MM.1S (cell line): ENCODE measurements around the gene GTF2E1.

Source experiments
- DNase-seq: peaks from one replicate; pipeline ENCODE4 v3.0.0-alpha.2; 2015
- H2AFZ ChIP-seq: fragments of 300-600 bp; sonication (generic); 2 replicates; pipeline ENCODE4 v1.6.0; 2016; ENCODE audit warnings: antibody characterized with exemption, low read length
- H3F3A ChIP-seq: fragments of 300-600 bp; sonication (generic); 2 replicates; pipeline ENCODE4 v1.6.1; 2016; ENCODE audit warnings: mild to moderate bottlenecking, antibody characterized with exemption, low read length, moderate library complexity, mixed read lengths; ENCODE audit not compliant: insufficient read depth
- H3K27ac ChIP-seq: fragments of 300-600 bp; sonication (generic); 2 replicates; pipeline ENCODE4 v1.5.1; 2016; ENCODE audit warnings: mild to moderate bottlenecking, low read length
- H3K27me3 ChIP-seq: fragments of 300-600 bp; sonication (generic); replicated peaks from 2 replicates; pipeline ENCODE4 v1.6.0; 2016; ENCODE audit warnings: low read length; ENCODE audit not compliant: insufficient read depth
- H3K36me3 ChIP-seq: fragments of 300-600 bp; sonication (generic); replicated peaks from 2 replicates; pipeline ENCODE4 v1.6.1; 2016; ENCODE audit warnings: mild to moderate bottlenecking, low read length, mixed read lengths; ENCODE audit not compliant: insufficient read depth
- H3K4me1 ChIP-seq: fragments of 300-600 bp; sonication (generic); 2 replicates; pipeline ENCODE4 v1.6.1; 2016; ENCODE audit warnings: low read length, mixed read lengths
- H3K4me2 ChIP-seq: fragments of 300-600 bp; sonication (generic); 2 replicates; pipeline ENCODE4 v1.6.0; 2016; ENCODE audit warnings: low read depth, low read length
- H3K4me3 ChIP-seq: fragments of 300-600 bp; sonication (generic); 2 replicates; pipeline ENCODE4 v1.5.1; 2016; ENCODE audit warnings: low read length, mixed read lengths
- H3K79me2 ChIP-seq: fragments of 300-600 bp; sonication (generic); 2 replicates; pipeline ENCODE4 v1.6.1; 2016; ENCODE audit warnings: mixed run types, low read length, mixed read lengths
- H3K9ac ChIP-seq: fragments of 300-600 bp; sonication (generic); 2 replicates; pipeline ENCODE4 v1.6.1; 2016; ENCODE audit warnings: low read length, mixed read lengths
- H3K9me2 ChIP-seq: fragments of 300-600 bp; sonication (generic); replicated peaks from 2 replicates; pipeline ENCODE4 v1.6.1; 2016; ENCODE audit warnings: mild to moderate bottlenecking, low read length, mixed read lengths; ENCODE audit not compliant: insufficient read depth
- H3K9me3 ChIP-seq: fragments of 300-600 bp; sonication (generic); replicated peaks from 2 replicates; pipeline ENCODE4 v1.6.1; 2016; ENCODE audit warnings: mild to moderate bottlenecking, low read length, mixed read lengths; ENCODE audit not compliant: insufficient read depth
- H4K20me1 ChIP-seq: fragments of 300-600 bp; sonication (generic); 2 replicates; pipeline ENCODE4 v1.6.1; 2016; ENCODE audit warnings: mild to moderate bottlenecking, low read length, moderate library complexity, mixed read lengths; ENCODE audit not compliant: insufficient read depth
- CTCF ChIP-seq: fragments of 300-600 bp; sonication (generic); IDR thresholded peaks from 2 replicates; pipeline ENCODE4 v1.5.1; 2016; ENCODE audit warnings: antibody characterized with exemption, low read length, mixed read lengths
- EZH2 ChIP-seq: fragments of 300-600 bp; sonication (generic); optimal IDR thresholded peaks from 2 replicates; pipeline ENCODE3; 2017; ENCODE audit warnings: low read depth, mild to moderate bottlenecking, antibody characterized with exemption, low read length, mixed read lengths
- EZH2phosphoT487 ChIP-seq: fragments of 300-600 bp; sonication (generic); IDR thresholded peaks from 2 replicates; pipeline ENCODE4 v1.6.1; 2018; ENCODE audit warnings: antibody characterized with exemption, low read length

Gene GTF2E1

GRCh38 chr3:120791010-120791409 lies 48.5 kb downstream of the GTF2E1 start:
- Histone ChIP-seq H3K27ac (no peak overlapping the region), H3K4me1 (peaks cover 16% of the 10 kb centered on the region), H3K9ac (no peak overlapping the region), H3K27me3 (no peaks in the 10 kb centered on the region), H2AFZ (no peak overlapping the region), H3K9me2 (no peaks in the 10 kb centered on the region), H3K79me2 (no peaks in the 10 kb centered on the region), H3K4me3 (no peak overlapping the region), H3K36me3 (no peaks in the 10 kb centered on the region), H3K4me2 (no peak overlapping the region), H3K9me3 (no peaks in the 10 kb centered on the region), H3F3A (0 out of 2 replicates have a peak, but pooled peaks cover 7% of the 10 kb centered on the region), H4K20me1 (no peaks in the 10 kb centered on the region)
- no peak for TF ChIP-seq EZH2
- no peak for TF ChIP-seq EZH2phosphoT487
- TF ChIP-seq CTCF: no peak
- DNase-seq: no peak

GRCh38 chr3:120791913-120792312 lies 49.4 kb downstream of the GTF2E1 start:
- no peak for TF ChIP-seq EZH2phosphoT487
- no peak for TF ChIP-seq CTCF
- TF ChIP-seq EZH2: no peak
- Histone ChIP-seq H4K20me1 (no peaks in the 10 kb centered on the region), H3K4me2 (no peak overlapping the region), H3K27me3 (no peaks in the 10 kb centered on the region), H3K4me1 (peaks cover 8% of the 10 kb centered on the region), H3K9ac (no peak overlapping the region), H3K9me3 (no peaks in the 10 kb centered on the region), H3K79me2 (no peaks in the 10 kb centered on the region), H3K9me2 (no peaks in the 10 kb centered on the region), H2AFZ (no peak overlapping the region), H3K36me3 (no peaks in the 10 kb centered on the region), H3F3A (0 out of 2 replicates have a peak, but pooled peaks cover 3% of the 10 kb centered on the region), H3K4me3 (no peak overlapping the region), H3K27ac (no peak overlapping the region)
- no peak for DNase-seq

- H3K9ac ChIP-seq: no peak overlapping the region
- no peak overlapping the region for H2AFZ ChIP-seq
- no peaks in the 10 kb centered on the region for H3K4me1 ChIP-seq
- no peak overlapping the region for H3K4me3 ChIP-seq
- TF ChIP-seq EZH2phosphoT487 (no peak), EZH2 (no peak), CTCF (no peak)
- H3K27me3 ChIP-seq: no peaks in the 10 kb centered on the region
- H3K36me3 ChIP-seq: no peaks in the 10 kb centered on the region
- no peaks in the 10 kb centered on the region for H3K9me3 ChIP-seq
- no peaks in the 10 kb centered on the region for H4K20me1 ChIP-seq
- no peaks in the 10 kb centered on the region for H3F3A ChIP-seq
- no peak overlapping the region for H3K27ac ChIP-seq
- H3K79me2 ChIP-seq: no peaks in the 10 kb centered on the region
- no peak overlapping the region for H3K4me2 ChIP-seq
- H3K9me2 ChIP-seq: no peaks in the 10 kb centered on the region
- no peak for DNase-seq
These were observed 51.1 kb downstream of the GTF2E1 start for GRCh38 chr3:120793601-120794000.
